Smooth muscle cell (in vitro differentiated cells): ENCODE measurements around the gene GYPB. TPM values are rescaled to one million over a fixed set of nuclear protein-coding genes. Genes with fewer than 3 reads are reported as not detected.
"Not testable (repeated sequence)": the region's sequence is repeated elsewhere in the genome, so short reads cannot be mapped to it uniquely, and the experiment has no call there.

Experiments
- DNase-seq: peaks from one replicate; lab custom pipeline; 2025; ENCODE audit not compliant: unreplicated experiment; lab: John Stamatoyannopoulos, UW
- H2AFZ ChIP-seq: fragments of 200-600 bp; sonication (generic); 2 replicates; pipeline ENCODE4 v1.6.0; 2016; ENCODE audit warnings: antibody characterized with exemption, low read depth, mild to moderate bottlenecking
- H3F3A ChIP-seq: fragments of 200-600 bp; sonication (generic); 2 replicates; pipeline ENCODE4 v1.6.0; 2017; ENCODE audit warnings: antibody characterized with exemption, low read depth
- H3K27ac ChIP-seq: fragments of 200-600 bp; sonication (generic); 2 replicates; pipeline ENCODE4 v1.5.1; 2016; ENCODE audit warnings: low read depth, mild to moderate bottlenecking
- H3K27me3 ChIP-seq: fragments of 200-600 bp; sonication (generic); 2 replicates; pipeline ENCODE4 v1.6.1; 2016; ENCODE audit warnings: low read depth, mild to moderate bottlenecking
- H3K36me3 ChIP-seq: fragments of 200-600 bp; sonication (generic); 2 replicates; pipeline ENCODE4 v1.5.1; 2016; ENCODE audit warnings: low read depth
- H3K4me1 ChIP-seq: fragments of 200-600 bp; sonication (generic); 2 replicates; pipeline ENCODE4 v1.5.1; 2016; ENCODE audit warnings: low read depth
- H3K4me2 ChIP-seq: fragments of 200-600 bp; sonication (generic); 2 replicates; pipeline ENCODE4 v1.6.0; 2016; ENCODE audit warnings: mild to moderate bottlenecking
- H3K4me3 ChIP-seq: fragments of 200-600 bp; sonication (generic); 2 replicates; pipeline ENCODE4 v1.5.1; 2016; ENCODE audit warnings: mild to moderate bottlenecking
- H3K79me2 ChIP-seq: fragments of 200-600 bp; sonication (generic); 2 replicates; pipeline ENCODE4 v1.6.0; 2016; ENCODE audit warnings: low read depth, mild to moderate bottlenecking
- H3K9ac ChIP-seq: fragments of 200-600 bp; sonication (generic); 2 replicates; pipeline ENCODE4 v1.6.0; 2016; ENCODE audit warnings: low read depth
- H3K9me3 ChIP-seq: fragments of 200-600 bp; sonication (generic); replicated peaks from 2 replicates; pipeline ENCODE4 v1.5.1; 2016; ENCODE audit warnings: low read depth
- H4K20me1 ChIP-seq: fragments of 200-600 bp; sonication (generic); 2 replicates; pipeline ENCODE4 v1.6.0; 2016; ENCODE audit warnings: low read depth
- WGBS: methylation state at CpG from one replicate; pipeline ENCODE4 v1.1.7; 2016; ENCODE audit warnings: low lambda C conversion rate; 5-methylcytosine and 5-hydroxymethylcytosine counted together
- polyA plus RNA-seq: library from polyadenylated mRNA; unstranded; fragments of >200 nt; fragmentation: Nextera tagmentation; extraction: Ambion mirVana; gene quantifications from 2 replicates; pipeline ENCODE4 v1.2.1, GENCODE V29; 2016
- total RNA-seq: library from RNA; depleted of rRNA; stranded (reverse); fragments of >200 nt; gene quantifications from 2 replicates; pipeline ENCODE4 v1.2.3, GENCODE V29; 2014

Gene GYPB
- total and polyA plus RNA-seq, 2 experiments from 2014 or later, result 0.61 TPM; not detected in 1

GRCh38 chr4:144049495-144050424, 30.6 kb upstream of the GYPB start:
- H3K27ac ChIP-seq, H3K36me3 ChIP-seq, H3F3A ChIP-seq, H3K9ac ChIP-seq, H3K79me2 ChIP-seq, DNase-seq, H4K20me1 ChIP-seq, H3K4me2 ChIP-seq, H3K4me3 ChIP-seq, H3K4me1 ChIP-seq, H3K9me3 ChIP-seq, H3K27me3 ChIP-seq: not testable (repeated sequence)
- WGBS, result 72% methylated on average over 6 of the region's 6 CpGs
- peak overlapping the region; percentile 59 for H2AFZ ChIP-seq

GRCh38 chr4:144044936-144045335, 25.8 kb upstream of the GYPB start:
- H3K27ac ChIP-seq, H3F3A ChIP-seq, H3K4me2 ChIP-seq, H3K9me3 ChIP-seq, H3K36me3 ChIP-seq, H3K27me3 ChIP-seq, H3K9ac ChIP-seq, H2AFZ ChIP-seq, H3K79me2 ChIP-seq, DNase-seq, H4K20me1 ChIP-seq, H3K4me1 ChIP-seq, H3K4me3 ChIP-seq: not testable (repeated sequence)

GRCh38 chr4:144032580-144032979, 13.4 kb upstream of the GYPB start:
- not testable (repeated sequence) for H3K79me2 ChIP-seq, H3K27me3 ChIP-seq, H3K4me3 ChIP-seq, H2AFZ ChIP-seq, H3K27ac ChIP-seq, H3F3A ChIP-seq, H3K4me2 ChIP-seq, H3K9ac ChIP-seq, DNase-seq, H3K4me1 ChIP-seq, H3K36me3 ChIP-seq, H3K9me3 ChIP-seq, H4K20me1 ChIP-seq
- WGBS, result 87% methylated on average over 1 of the region's 1 CpG

- not testable (repeated sequence) for H3F3A ChIP-seq, H3K9me3 ChIP-seq, H4K20me1 ChIP-seq, H3K79me2 ChIP-seq, H2AFZ ChIP-seq, H3K4me2 ChIP-seq, H3K27ac ChIP-seq, H3K27me3 ChIP-seq, H3K4me3 ChIP-seq, H3K9ac ChIP-seq, H3K36me3 ChIP-seq, H3K4me1 ChIP-seq, DNase-seq
- WGBS, result 96% methylated on average over 4 of the region's 4 CpGs
These were observed 12.7 kb upstream of the GYPB start for GRCh38 chr4:144031875-144032274.

GRCh38 chr4:144031369-144031768, 12.2 kb upstream of the GYPB start:
- H3K36me3 ChIP-seq, H3K27me3 ChIP-seq, H2AFZ ChIP-seq, H3K9ac ChIP-seq, H4K20me1 ChIP-seq, DNase-seq, H3K9me3 ChIP-seq, H3K27ac ChIP-seq, H3K4me3 ChIP-seq, H3K4me2 ChIP-seq, H3F3A ChIP-seq, H3K79me2 ChIP-seq, H3K4me1 ChIP-seq: not testable (repeated sequence)
- whole genome bisulfite sequencing, result 98% methylated on average over 3 of the region's 3 CpGs

- H4K20me1 ChIP-seq, H3K27me3 ChIP-seq, H3K4me3 ChIP-seq, H2AFZ ChIP-seq, DNase-seq, H3K9me3 ChIP-seq, H3K4me2 ChIP-seq, H3F3A ChIP-seq, H3K9ac ChIP-seq, H3K4me1 ChIP-seq, H3K36me3 ChIP-seq, H3K79me2 ChIP-seq, H3K27ac ChIP-seq: not testable (repeated sequence)
- 89% methylated on average over 4 of the region's 4 CpGs for WGBS
These were observed 11.5 kb upstream of the GYPB start for GRCh38 chr4:144030708-144031107.

GRCh38 chr4:144026682-144027081, 7.5 kb upstream of the GYPB start:
- not testable (repeated sequence) for H3K27me3 ChIP-seq, H3K79me2 ChIP-seq, H3K4me2 ChIP-seq, H2AFZ ChIP-seq, H3K9me3 ChIP-seq, DNase-seq, H3K4me1 ChIP-seq, H3K9ac ChIP-seq, H4K20me1 ChIP-seq, H3F3A ChIP-seq, H3K36me3 ChIP-seq, H3K27ac ChIP-seq, H3K4me3 ChIP-seq
- WGBS, result 88% methylated on average over 4 of the region's 4 CpGs

- H3K4me3 ChIP-seq, H3K4me2 ChIP-seq, H3K27me3 ChIP-seq, H3F3A ChIP-seq, H3K36me3 ChIP-seq, H2AFZ ChIP-seq, H3K79me2 ChIP-seq, H3K9ac ChIP-seq, H4K20me1 ChIP-seq, DNase-seq, H3K4me1 ChIP-seq, H3K9me3 ChIP-seq, H3K27ac ChIP-seq: not testable (repeated sequence)
- 69% methylated on average over 4 of the region's 4 CpGs for WGBS
These were observed 5.3 kb upstream of the GYPB start for GRCh38 chr4:144024399-144025053.
